Stimulated activated CD4-positive, alpha-beta T cell treated with anti-CD3 and anti-CD28 coated beads, Interleukin-2, amount 100 ng/mL, for 24 hours (primary cell): ENCODE results near the gene MYCN.

Experiments used
- DNase-seq, 2 donors: peaks; one replicate each; pipeline ENCODE4 v3.0.0-alpha.2; 2020

MYCN gene

GRCh38 chr2:15981646-15982045 is 41.3 kb downstream of the MYCN start:
- DNase-seq = no peak

- DNase-seq = no peak
Measured at GRCh38 chr2:15982285-15983044, 42.1 kb downstream of the MYCN start.

- no peak for DNase-seq
Measured at GRCh38 chr2:15983496-15983895, 43.1 kb downstream of the MYCN start.

GRCh38 chr2:15984368-15985255 is 44.3 kb downstream of the MYCN start:
- DNase-seq = no peak

GRCh38 chr2:15985531-15985930 is 45.2 kb downstream of the MYCN start:
- DNase-seq = no peak

GRCh38 chr2:15986068-15986560 is 45.8 kb downstream of the MYCN start:
- no peak for DNase-seq

- no peak for DNase-seq
Measured at GRCh38 chr2:15986644-15987043, 46.3 kb downstream of the MYCN start.

GRCh38 chr2:15988733-15989132 is 48.4 kb downstream of the MYCN start:
- DNase-seq = no peak

- DNase-seq = no peak
Measured at GRCh38 chr2:15989559-15989958, 49.2 kb downstream of the MYCN start.

GRCh38 chr2:15990151-15991101 is 50.1 kb downstream of the MYCN start:
- no peak for DNase-seq

GRCh38 chr2:15991231-15991630 is 50.9 kb downstream of the MYCN start:
- DNase-seq = no peak

- DNase-seq = no peak
Measured at GRCh38 chr2:15992457-15993231, 52.3 kb downstream of the MYCN start.

- DNase-seq = no peak
Measured at GRCh38 chr2:15993232-15993610, 52.9 kb downstream of the MYCN start.

- DNase-seq = no peak
Measured at GRCh38 chr2:15993666-15994065, 53.3 kb downstream of the MYCN start.

GRCh38 chr2:15995603-15996002 is 55.3 kb downstream of the MYCN start:
- no peak for DNase-seq
